IPS DF 6.9 (cell line): Measurements from ENCODE around the gene SERPINI1.

ENCODE experiments used
- DNase-seq: peaks from one replicate; pipeline ENCODE4 v3.0.0-alpha.2; 2013; ENCODE audit warnings: low read depth, low spot score
- H3K27ac ChIP-seq: one replicate; pipeline ENCODE4 v1.5.1; 2013; ENCODE audit warnings: low read length, control low read depth
- H3K27me3 ChIP-seq: 2 replicates; pipeline ENCODE4 v1.6.1; 2013; ENCODE audit warnings: mild to moderate bottlenecking, low read length; ENCODE audit not compliant: control insufficient read depth, insufficient read depth
- H3K36me3 ChIP-seq: 2 replicates; pipeline ENCODE4 v1.6.1; 2013; ENCODE audit warnings: low read length; ENCODE audit not compliant: control insufficient read depth, insufficient read depth
- H3K4me1 ChIP-seq: 2 replicates; pipeline ENCODE4 v1.6.1; 2013; ENCODE audit warnings: low read length; ENCODE audit not compliant: control insufficient read depth, insufficient read depth
- H3K4me3 ChIP-seq: 2 replicates; pipeline ENCODE4 v1.5.1; 2013; ENCODE audit warnings: mild to moderate bottlenecking, low read length
- H3K9me3 ChIP-seq: 2 replicates; pipeline ENCODE4 v1.6.1; 2013; ENCODE audit warnings: low read length, inconsistent platforms; ENCODE audit not compliant: control insufficient read depth, insufficient read depth
- WGBS: extraction: QIAGEN DNeasy Blood & Tissue Kit; methylation state at CpG from one replicate; pipeline ENCODE4 v1.1.7; 2013; ENCODE audit warnings: mixed read lengths, missing lambda C conversion rate; ENCODE audit not compliant: insufficient read length, insufficient coverage; 5-methylcytosine and 5-hydroxymethylcytosine counted together

SERPINI1 gene

GRCh38 chr3:167714871-167715270 lies 20.6 kb upstream of the SERPINI1 start:
- no peak for DNase-seq
- WGBS: no CpG with 5 or more reads among the region's 1 CpG
- no peak overlapping the region for H3K27ac ChIP-seq
- H3K4me3 ChIP-seq: no peak overlapping the region
- H3K4me1 ChIP-seq: no peaks in the 10 kb centered on the region
- no peaks in the 10 kb centered on the region; the same call in 1 of the 2 replicates for H3K36me3 ChIP-seq
- no peaks in the 10 kb centered on the region for H3K9me3 ChIP-seq
- no peaks in the 10 kb centered on the region for H3K27me3 ChIP-seq

- Histone ChIP-seq H3K27me3 (no peaks in the 10 kb centered on the region), H3K27ac (no peak overlapping the region), H3K36me3 (no peaks in the 10 kb centered on the region; the same call in 1 of the 2 replicates), H3K9me3 (no peaks in the 10 kb centered on the region), H3K4me1 (no peaks in the 10 kb centered on the region), H3K4me3 (no peak overlapping the region)
- WGBS: no CpG with 5 or more reads among the region's 2 CpGs
- no peak for DNase-seq
Observed at GRCh38 chr3:167716920-167717319, 18.6 kb upstream of the SERPINI1 start.

- no peak overlapping the region for H3K27ac ChIP-seq
- H3K27me3 ChIP-seq: no peaks in the 10 kb centered on the region
- no peaks in the 10 kb centered on the region; the same call in 1 of the 2 replicates for H3K36me3 ChIP-seq
- DNase-seq: no peak
- H3K4me3 ChIP-seq: no peak overlapping the region
- H3K4me1 ChIP-seq: no peaks in the 10 kb centered on the region
- H3K9me3 ChIP-seq: no peaks in the 10 kb centered on the region
- WGBS: no CpG with 5 or more reads among the region's 1 CpG
Observed at GRCh38 chr3:167718582-167718981, 16.9 kb upstream of the SERPINI1 start.

GRCh38 chr3:167723025-167723512 lies 12.5 kb upstream of the SERPINI1 start:
- no CpG with 5 or more reads among the region's 4 CpGs for WGBS
- no peaks in the 10 kb centered on the region for H3K9me3 ChIP-seq
- H3K27ac ChIP-seq: no peak overlapping the region
- no peak for DNase-seq
- no peaks in the 10 kb centered on the region; the same call in 1 of the 2 replicates for H3K36me3 ChIP-seq
- H3K27me3 ChIP-seq: no peaks in the 10 kb centered on the region
- H3K4me1 ChIP-seq: no peaks in the 10 kb centered on the region
- H3K4me3 ChIP-seq: no peak overlapping the region

GRCh38 chr3:167723872-167724271 lies 11.6 kb upstream of the SERPINI1 start:
- no peak overlapping the region for H3K27ac ChIP-seq
- peaks cover 1% of the 10 kb centered on the region; the same call in 1 of the 2 replicates for H3K4me1 ChIP-seq
- WGBS: no CpG with 5 or more reads among the region's 3 CpGs
- H3K27me3 ChIP-seq: no peaks in the 10 kb centered on the region
- H3K36me3 ChIP-seq: no peaks in the 10 kb centered on the region
- DNase-seq: no peak
- no peaks in the 10 kb centered on the region for H3K9me3 ChIP-seq
- no peak overlapping the region for H3K4me3 ChIP-seq

- Histone ChIP-seq H3K4me3 (no peak overlapping the region), H3K36me3 (no peaks in the 10 kb centered on the region), H3K27me3 (no peaks in the 10 kb centered on the region), H3K4me1 (peaks cover 1% of the 10 kb centered on the region; the same call in 1 of the 2 replicates), H3K27ac (no peak overlapping the region), H3K9me3 (no peaks in the 10 kb centered on the region)
- no CpG with 5 or more reads among the region's 3 CpGs for WGBS
- no peak for DNase-seq
Observed at GRCh38 chr3:167728176-167728575, 7.3 kb upstream of the SERPINI1 start.

GRCh38 chr3:167728632-167729323 lies 6.7 kb upstream of the SERPINI1 start:
- WGBS: no CpG with 5 or more reads among the region's 3 CpGs
- H3K4me1 ChIP-seq: peaks cover 1% of the 10 kb centered on the region; the same call in 1 of the 2 replicates
- DNase-seq: no peak

GRCh38 chr3:167729591-167729990 lies 5.9 kb upstream of the SERPINI1 start:
- no peaks in the 10 kb centered on the region for H3K9me3 ChIP-seq
- H3K36me3 ChIP-seq: no peaks in the 10 kb centered on the region
- H3K27ac ChIP-seq: no peak overlapping the region
- no peaks in the 10 kb centered on the region for H3K27me3 ChIP-seq
- WGBS: no CpG with 5 or more reads among the region's 2 CpGs
- H3K4me3 ChIP-seq: no peak overlapping the region
- DNase-seq: no peak
- peaks cover 1% of the 10 kb centered on the region; the same call in 1 of the 2 replicates for H3K4me1 ChIP-seq

More at GRCh38 chr3:167728632-167729323, 6.7 kb upstream of the SERPINI1 start:
- H3K27ac ChIP-seq: no peak overlapping the region
- no peaks in the 10 kb centered on the region for H3K27me3 ChIP-seq
- no peaks in the 10 kb centered on the region for H3K36me3 ChIP-seq
- H3K4me3 ChIP-seq: no peak overlapping the region
- H3K9me3 ChIP-seq: no peaks in the 10 kb centered on the region

- no peaks in the 10 kb centered on the region for H3K9me3 ChIP-seq
- H3K4me1 ChIP-seq: peaks cover 1% of the 10 kb centered on the region; the same call in 1 of the 2 replicates
- H3K27me3 ChIP-seq: no peaks in the 10 kb centered on the region
- H3K27ac ChIP-seq: no peak overlapping the region
- no peaks in the 10 kb centered on the region for H3K36me3 ChIP-seq
- no CpG with 5 or more reads among the region's 2 CpGs for WGBS
- no peak overlapping the region for H3K4me3 ChIP-seq
- DNase-seq: no peak
Observed at GRCh38 chr3:167731393-167731792, 4.1 kb upstream of the SERPINI1 start.

- Histone ChIP-seq H3K4me3 (no peak overlapping the region), H3K4me1 (peaks cover 1% of the 10 kb centered on the region; the same call in 1 of the 2 replicates), H3K36me3 (no peaks in the 10 kb centered on the region), H3K9me3 (no peaks in the 10 kb centered on the region), H3K27ac (no peak overlapping the region), H3K27me3 (no peaks in the 10 kb centered on the region)
- WGBS: 100% methylated on average over 1 of the region's 7 CpGs
- DNase-seq: no peak
Observed at GRCh38 chr3:167732313-167733065, 3.0 kb upstream of the SERPINI1 start.
